Erythroblast (primary cell): ENCODE results near the gene ZNF474.

Experiments
- GATA1 ChIP-seq: IDR thresholded peaks from 2 replicates; pipeline ENCODE4 v1.6.1; 2011; ENCODE audit warnings: low read depth, mild to moderate bottlenecking, control low read depth, low read length, moderate library complexity
- POLR2A ChIP-seq: IDR thresholded peaks from 2 replicates; pipeline ENCODE4 v1.6.1; 2011; ENCODE audit warnings: mild to moderate bottlenecking, low read length

DNA sequence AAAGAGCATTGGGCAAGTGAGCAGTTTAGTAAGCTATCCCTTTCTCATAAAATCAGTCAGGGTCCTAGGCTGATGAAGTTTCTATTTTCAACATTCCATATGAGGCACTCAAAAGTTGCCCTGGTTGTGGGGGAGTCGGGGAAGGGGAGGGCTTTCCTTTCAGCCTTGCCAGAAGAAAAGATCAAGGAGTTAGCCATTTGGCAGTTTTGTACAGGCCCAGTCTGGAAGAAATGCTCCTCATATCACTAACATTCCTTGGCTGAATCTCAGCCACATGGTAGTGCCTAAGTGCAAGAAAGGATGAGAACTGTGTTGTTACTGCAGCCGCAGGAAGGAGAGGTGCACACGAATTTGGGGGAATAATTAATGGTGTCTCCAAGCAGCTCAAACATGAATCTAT, 60.8 kb downstream of the ZNF474 start:
- TF ChIP-seq POLR2A, result no peak
- no peak for TF ChIP-seq GATA1
